Keratinocyte (primary cell): ENCODE measurements around the gene ARFIP1. TPM values are rescaled to one million over a fixed set of nuclear protein-coding genes. Genes with fewer than 3 reads are reported as not detected.

Experiments used
- DNase-seq: peaks from one replicate; pipeline ENCODE4 v3.0.0-alpha.2; 2011; ENCODE audit warnings: low read depth, missing footprints, low spot score
- FAIRE-seq: peaks from 2 replicates; lab custom pipeline; 2011; peaks lifted over from hg19 to GRCh38; lab: Jason Lieb, UNC
- H2AFZ ChIP-seq: 2 replicates; pipeline ENCODE4 v1.6.0; 2012; ENCODE audit warnings: low read length, control low read depth, inconsistent platforms; ENCODE audit not compliant: control insufficient read depth
- H3K27ac ChIP-seq: 2 replicates; pipeline ENCODE4 v1.5.1; 2011; ENCODE audit warnings: low read length; ENCODE audit not compliant: control insufficient read depth, insufficient read depth
- H3K27me3 ChIP-seq: 3 replicates; pipeline ENCODE4 v1.6.0; 2011; ENCODE audit warnings: low read length; ENCODE audit not compliant: control insufficient read depth, insufficient read depth; ENCODE audit errors: extremely low read depth
- H3K36me3 ChIP-seq, 2 experiments: 2 replicates in 1 of 2; 3 replicates in 1 of 2; pipeline ENCODE4 v1.5.1; 2011; ENCODE audit warnings: low read length in 2 of 2, mild to moderate bottlenecking in 1 of 2; ENCODE audit not compliant: control insufficient read depth in 2 of 2, insufficient read depth in 2 of 2; ENCODE audit errors: extremely low read depth in 1 of 2
- H3K4me1 ChIP-seq: 3 replicates; pipeline ENCODE4 v1.5.1; 2011; ENCODE audit warnings: low read length; ENCODE audit not compliant: control insufficient read depth, insufficient read depth; ENCODE audit errors: extremely low read depth
- H3K4me2 ChIP-seq: 3 replicates; pipeline ENCODE4 v1.6.0; 2011; ENCODE audit warnings: low read depth, low read length; ENCODE audit not compliant: control insufficient read depth, insufficient read depth; ENCODE audit errors: extremely low read depth
- H3K4me3 ChIP-seq, 3 experiments: fragments of 200-600 bp in 1 of 3; sonication (generic) in 1 of 3; 2 replicates in 2 of 3; 3 replicates in 1 of 3; pipeline ENCODE4 v1.5.1; 2011 to 2016; ENCODE audit warnings: low read length in 3 of 3, mild to moderate bottlenecking in 3 of 3, control low read depth in 2 of 3, inconsistent platforms in 1 of 3, low read depth in 1 of 3, mixed read lengths in 1 of 3, mixed run types in 1 of 3, moderate library complexity in 1 of 3; ENCODE audit not compliant: control insufficient read depth in 2 of 3, insufficient read depth in 2 of 3; ENCODE audit errors: extremely low read depth in 1 of 3
- H3K79me2 ChIP-seq: 2 replicates; pipeline ENCODE4 v1.6.0; 2012; ENCODE audit warnings: low read length; ENCODE audit not compliant: control insufficient read depth, insufficient read depth
- H3K9ac ChIP-seq: 3 replicates; pipeline ENCODE4 v1.6.0; 2011; ENCODE audit warnings: low read length; ENCODE audit not compliant: control insufficient read depth, insufficient read depth; ENCODE audit errors: extremely low read depth
- H3K9me1 ChIP-seq: 3 replicates; pipeline ENCODE4 v1.6.0; 2011; ENCODE audit warnings: low read length; ENCODE audit not compliant: control insufficient read depth, insufficient read depth; ENCODE audit errors: extremely low read depth
- H3K9me3 ChIP-seq: 2 replicates; pipeline ENCODE4 v1.5.1; 2012; ENCODE audit warnings: low read depth, low read length; ENCODE audit not compliant: control insufficient read depth
- H4K20me1 ChIP-seq: 3 replicates; pipeline ENCODE4 v1.6.0; 2011; ENCODE audit warnings: low read length; ENCODE audit not compliant: control insufficient read depth, insufficient read depth; ENCODE audit errors: extremely low read depth
- CTCF ChIP-seq, 3 experiments: IDR thresholded peaks in 1 of 3; conservative IDR thresholded peaks in 1 of 3; optimal IDR thresholded peaks in 1 of 3; 2 replicates in 2 of 3; 3 replicates in 1 of 3; pipeline versions ENCODE3 to v1.5.1; 2011; ENCODE audit warnings: low read length in 3 of 3, mild to moderate bottlenecking in 3 of 3, moderate library complexity in 2 of 3, control low read depth in 1 of 3, inconsistent platforms in 1 of 3; ENCODE audit not compliant: insufficient read depth in 2 of 3; ENCODE audit errors: extremely low read depth in 1 of 3
- EZH2 ChIP-seq: IDR thresholded peaks from one replicate; pipeline ENCODE4 v1.6.1; 2012; ENCODE audit warnings: inconsistent platforms, mild to moderate bottlenecking, low read length, moderate library complexity
- dilution Hi-C: fragments of 300-500 bp; cut with MboI; formaldehyde crosslinking; loops from one replicate; pipeline ENCODE4 v1.7.0; 2020; ENCODE audit warnings: low sequenced_read_pairs; ENCODE audit not compliant: extremely low pct_ligation_motif_present
- polyA plus RNA-seq, 5 experiments: library from polyadenylated mRNA; depleted of rRNA in 3 of 5; stranded (reverse) in 3 of 5; stranded (forward) in 1 of 5; unstranded in 1 of 5; fragments of >200 nt; gene quantifications; 1 replicate in 1 of 5; 2 replicates in 3 of 5; 3 replicates in 1 of 5; pipeline versions ENCODE4 v1.2.1 to v1.2.3, GENCODE V29; 2011 to 2012; ENCODE audit warnings: missing spikeins in 2 of 5, low read depth in 1 of 5, low replicate concordance in 1 of 5

ARFIP1 gene
- polyA plus RNA-seq, 1 donor (not counting 4 experiments of a cell fraction or from before 2014, with no cell fraction given) = 44.4 TPM

GRCh38 chr4:152808670-152809069 lies 28.9 kb downstream of the ARFIP1 start:
- peaks cover 2% of the 10 kb centered on the region for H4K20me1 ChIP-seq
- peaks cover 27% of the 10 kb centered on the region for H3K79me2 ChIP-seq
- FAIRE-seq (no peak), DNase-seq (no peak)
- no peak overlapping the region for H3K9ac ChIP-seq
- H3K27me3 ChIP-seq = no peaks in the 10 kb centered on the region
- H3K9me3 ChIP-seq = no peaks in the 10 kb centered on the region
- H3K27ac ChIP-seq = no peak overlapping the region
- no peaks in the 10 kb centered on the region for H3K36me3 ChIP-seq
- no peak overlapping the region for H2AFZ ChIP-seq
- H3K4me2 ChIP-seq = no peak overlapping the region
- TF ChIP-seq EZH2 (no peak), CTCF (optimal IDR thresholded peaks at IDR 0.05 in 1 of 3, IDR thresholded peaks at IDR 0.05 in 1 of 3, conservative IDR thresholded peaks at IDR 0.05 in 1 of 3; ENCODE audit: extremely low read depth in 1 of 3, insufficient read depth in 2 of 3, low read length in 3 of 3) (no peak)
- peaks cover 9% of the 10 kb centered on the region for H3K4me1 ChIP-seq
- no peak overlapping the region for H3K4me3 ChIP-seq
- H3K9me1 ChIP-seq = no peaks in the 10 kb centered on the region
- dilution Hi-C loops = no loop called here

- Histone ChIP-seq H3K9ac (no peak overlapping the region), H3K79me2 (peaks cover 21% of the 10 kb centered on the region), H3K4me1 (peaks cover 9% of the 10 kb centered on the region), H3K9me1 (no peaks in the 10 kb centered on the region), H3K4me2 (no peak overlapping the region), H3K4me3 (no peak overlapping the region), H3K9me3 (no peaks in the 10 kb centered on the region), H3K27ac (no peak overlapping the region), H3K36me3 (no peaks in the 10 kb centered on the region), H2AFZ (no peak overlapping the region), H4K20me1 (peaks cover 2% of the 10 kb centered on the region), H3K27me3 (no peaks in the 10 kb centered on the region)
- dilution Hi-C loops = no loop called here
- no peak for FAIRE-seq
- no peak for DNase-seq
- TF ChIP-seq EZH2 = no peak
- no peak for TF ChIP-seq CTCF (optimal IDR thresholded peaks at IDR 0.05 in 1 of 3, IDR thresholded peaks at IDR 0.05 in 1 of 3, conservative IDR thresholded peaks at IDR 0.05 in 1 of 3; ENCODE audit: extremely low read depth in 1 of 3, insufficient read depth in 2 of 3, low read length in 3 of 3)
Observed at GRCh38 chr4:152810715-152811287, 31.0 kb downstream of the ARFIP1 start.
